HUDEP-2 (cell line): ENCODE measurements around the gene SLCO1C1.
A peak's percentile ranks its signal among the peaks of the same experiment; 100 is the strongest.
"Not testable (repeated sequence)": the region's sequence is repeated elsewhere in the genome, so short reads cannot be mapped to it uniquely, and the experiment has no call there.

Experiments used
- DNase-seq, 76 experiments: peaks; one replicate each; lab custom pipeline; 2025; ENCODE audit not compliant: unreplicated experiment in 76 of 76; lab: John Stamatoyannopoulos, UW

The SLCO1C1 gene

DNA sequence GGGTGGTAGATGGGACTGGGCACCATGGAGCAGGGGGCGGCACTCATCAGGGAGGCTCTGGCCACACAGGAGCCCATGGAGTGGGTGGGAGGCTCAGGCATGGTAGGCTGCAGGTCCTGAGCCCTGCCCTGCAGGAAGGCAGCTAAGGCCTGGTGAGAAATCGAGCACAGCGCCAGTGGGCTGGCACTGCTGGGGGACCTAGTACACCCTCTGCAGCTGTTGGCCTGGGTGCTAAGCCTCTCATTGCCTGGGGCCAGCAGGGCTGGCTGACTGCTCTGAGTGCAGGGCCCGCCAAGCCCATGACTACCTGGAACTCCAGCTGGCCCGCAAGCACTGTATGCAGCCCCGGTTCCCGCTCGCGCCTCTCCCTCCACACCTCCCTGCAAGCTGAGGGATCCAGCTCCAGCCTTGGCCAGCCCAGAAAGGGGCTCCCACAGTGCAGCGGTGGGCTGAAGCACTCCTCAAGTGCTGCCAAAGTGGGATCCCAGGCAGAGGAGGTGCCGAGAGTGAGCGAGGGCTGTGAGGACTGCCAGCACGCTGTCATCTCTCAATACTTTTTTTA is 88.7 kb downstream of the SLCO1C1 start:
- not testable (repeated sequence) for DNase-seq

DNA sequence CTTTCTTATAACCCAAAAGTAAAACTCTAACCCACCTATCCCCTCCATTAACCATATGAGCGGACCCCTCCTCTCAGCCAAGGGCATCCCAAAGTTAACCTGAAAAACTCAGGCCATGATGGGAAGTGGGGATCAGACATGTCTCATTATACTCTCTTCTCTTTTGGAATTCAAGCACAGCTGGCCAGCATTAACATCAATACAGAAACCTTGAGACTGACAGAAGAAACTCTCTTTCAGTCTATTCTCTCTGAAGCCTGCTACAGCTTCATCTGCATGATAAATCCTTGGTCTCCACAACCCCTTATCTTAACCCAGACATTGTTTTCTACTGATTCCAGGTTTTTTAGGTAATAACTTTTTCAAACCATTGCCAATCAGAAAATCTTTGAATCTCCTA is 97.8 kb downstream of the SLCO1C1 start:
- no peak for DNase-seq

DNA sequence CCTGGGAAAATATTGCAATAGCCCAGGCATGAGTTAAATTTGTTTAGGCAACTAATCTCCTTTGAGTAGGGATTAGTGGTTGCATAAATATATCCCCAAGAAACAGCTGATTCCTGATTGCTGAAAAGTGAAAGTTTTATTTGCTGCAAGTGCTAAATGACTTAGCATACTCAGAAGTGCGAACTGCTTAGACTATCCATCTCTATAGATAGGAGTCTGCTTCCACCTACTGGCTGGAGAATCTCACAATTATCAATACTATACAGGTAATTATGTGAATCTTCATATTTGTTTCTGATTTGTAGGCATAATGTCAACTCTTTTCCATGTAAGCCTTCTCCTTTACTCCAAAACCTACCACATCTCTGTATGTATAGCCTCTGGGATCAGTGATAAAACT is 103.4 kb downstream of the SLCO1C1 start:
- DNase-seq = peak in 5 of 76 experiments; percentile 0 to 16 (median 1)

DNA sequence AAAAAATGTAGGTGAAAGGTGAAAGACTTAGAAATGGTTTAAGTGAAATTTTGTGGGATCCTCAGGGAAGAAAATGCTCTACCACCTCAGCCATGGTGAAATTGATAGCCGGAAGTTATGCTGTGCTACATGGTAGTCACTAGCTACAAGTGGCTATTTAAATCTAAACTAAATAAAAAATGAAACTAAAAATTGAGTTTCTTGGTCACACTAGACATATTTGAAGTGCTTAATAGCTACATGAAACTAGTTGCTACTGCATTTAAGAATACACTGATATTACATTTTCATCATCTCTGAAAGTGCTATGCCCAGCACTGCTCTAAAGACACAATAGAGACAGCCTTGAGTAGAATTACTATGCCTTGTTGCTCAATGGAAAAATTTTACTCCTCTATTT is 105.0 kb downstream of the SLCO1C1 start:
- no peak for DNase-seq

DNA sequence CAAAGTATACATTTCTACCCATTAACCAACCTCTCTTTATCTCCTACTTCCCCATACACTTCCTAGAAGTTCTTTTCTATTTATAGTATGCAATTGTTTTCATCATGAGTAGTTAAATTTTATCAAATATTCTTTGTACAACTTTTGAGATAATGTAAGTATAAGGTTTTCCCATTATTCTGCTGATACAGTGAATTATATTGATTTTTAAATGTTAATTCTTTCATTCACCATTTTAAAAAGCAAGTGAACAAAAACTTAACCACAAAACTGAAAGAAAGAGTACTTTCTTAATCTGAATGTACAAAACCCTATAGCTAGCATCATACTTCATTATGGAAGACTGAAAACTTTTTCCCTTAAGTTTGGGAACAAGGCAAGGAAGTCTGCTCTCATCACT is 105.9 kb downstream of the SLCO1C1 start:
- no peak for DNase-seq
